GM19324 (cell line): ENCODE measurements around the gene TNNI3K.
"Not testable (repeated sequence)": the region's sequence is repeated elsewhere in the genome, so short reads cannot be mapped to it uniquely, and the experiment has no call there.

Source experiments
- ATAC-seq: cut with Tn5 transposase; IDR thresholded peaks from one replicate; pipeline ENCODE4 v1.9.1; 2021; ENCODE audit warnings: mild to moderate bottlenecking, moderate library complexity; ENCODE audit not compliant: unreplicated experiment, low FRiP score

TNNI3K gene, protein sequence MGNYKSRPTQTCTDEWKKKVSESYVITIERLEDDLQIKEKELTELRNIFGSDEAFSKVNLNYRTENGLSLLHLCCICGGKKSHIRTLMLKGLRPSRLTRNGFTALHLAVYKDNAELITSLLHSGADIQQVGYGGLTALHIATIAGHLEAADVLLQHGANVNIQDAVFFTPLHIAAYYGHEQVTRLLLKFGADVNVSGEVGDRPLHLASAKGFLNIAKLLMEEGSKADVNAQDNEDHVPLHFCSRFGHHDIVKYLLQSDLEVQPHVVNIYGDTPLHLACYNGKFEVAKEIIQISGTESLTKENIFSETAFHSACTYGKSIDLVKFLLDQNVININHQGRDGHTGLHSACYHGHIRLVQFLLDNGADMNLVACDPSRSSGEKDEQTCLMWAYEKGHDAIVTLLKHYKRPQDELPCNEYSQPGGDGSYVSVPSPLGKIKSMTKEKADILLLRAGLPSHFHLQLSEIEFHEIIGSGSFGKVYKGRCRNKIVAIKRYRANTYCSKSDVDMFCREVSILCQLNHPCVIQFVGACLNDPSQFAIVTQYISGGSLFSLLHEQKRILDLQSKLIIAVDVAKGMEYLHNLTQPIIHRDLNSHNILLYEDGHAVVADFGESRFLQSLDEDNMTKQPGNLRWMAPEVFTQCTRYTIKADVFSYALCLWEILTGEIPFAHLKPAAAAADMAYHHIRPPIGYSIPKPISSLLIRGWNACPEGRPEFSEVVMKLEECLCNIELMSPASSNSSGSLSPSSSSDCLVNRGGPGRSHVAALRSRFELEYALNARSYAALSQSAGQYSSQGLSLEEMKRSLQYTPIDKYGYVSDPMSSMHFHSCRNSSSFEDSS

DNA sequence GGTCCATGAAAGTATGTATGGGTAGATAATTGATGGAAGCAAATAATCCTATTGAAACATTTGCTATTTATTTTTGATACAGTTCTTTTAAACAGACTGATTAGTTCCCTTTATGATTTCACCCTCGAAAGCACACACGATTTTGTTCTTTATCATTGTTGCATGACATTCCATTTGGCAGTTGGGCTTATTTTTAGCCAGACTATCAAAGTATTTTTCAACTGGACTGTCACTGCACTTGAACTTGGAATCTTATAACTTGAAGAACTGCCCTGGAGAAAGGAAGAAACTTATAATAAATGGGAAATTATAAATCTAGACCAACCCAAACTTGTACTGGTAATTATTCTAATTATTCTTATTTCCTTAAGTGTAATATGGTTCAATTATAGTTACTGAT lies at the start of gene TNNI3K:
TSS of gene TNNI3K (plus strand) at position 235 of the 400 bp plus-strand sequence. CDS start at position 300, 65 bp downstream.
- ATAC-seq, result no peak

DNA sequence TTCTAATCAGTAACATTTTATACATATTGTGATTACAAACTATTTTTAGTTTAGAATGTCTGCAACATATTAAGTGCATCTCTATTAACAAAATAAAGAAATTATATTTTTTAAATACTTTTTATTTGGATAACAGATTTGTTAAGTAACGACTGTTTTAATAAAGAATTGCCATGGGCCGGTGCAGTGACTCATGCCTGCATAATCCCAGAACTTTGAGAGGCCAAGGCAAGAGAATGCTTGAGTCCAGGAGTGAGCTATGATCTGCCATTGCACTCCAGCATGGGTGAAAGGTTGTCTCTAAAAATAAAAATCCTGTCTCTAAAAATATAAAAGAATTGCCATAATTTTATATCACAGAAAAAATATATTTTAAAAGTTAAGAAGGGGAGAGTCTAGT lies 41.3 kb upstream of the TNNI3K start:
- ATAC-seq, result no peak

DNA sequence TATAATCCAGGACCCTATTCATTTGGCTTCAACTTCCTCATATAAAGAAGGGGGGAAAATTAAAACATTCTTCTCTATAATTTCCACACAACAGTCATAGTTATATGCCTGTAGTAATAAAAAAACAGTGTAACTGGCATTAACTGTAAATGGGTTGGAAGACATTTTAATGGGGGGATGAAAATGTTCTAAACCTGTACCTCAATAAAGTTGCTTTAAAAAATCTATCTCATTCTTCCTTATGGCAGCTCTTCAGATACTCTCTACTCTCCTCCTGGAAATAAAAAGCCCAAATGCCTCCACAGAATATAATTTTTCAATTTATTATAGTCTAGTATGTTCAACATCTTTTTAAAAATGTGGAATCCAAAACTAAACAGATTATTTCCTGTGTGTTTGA lies 39.8 kb upstream of the TNNI3K start:
- no peak for ATAC-seq

GRCh38 chr1:74197255-74197654 lies 37.9 kb upstream of the TNNI3K start:
- no peak for ATAC-seq

GRCh38 chr1:74197657-74198552 lies 37.3 kb upstream of the TNNI3K start, which contains the start of the genes FPGT and LRRIQ3:
Gene FPGT, plus strand, starts transcription at chr1:74198242. Its CDS starts 37 bp downstream, at chr1:74198279.
Gene LRRIQ3, minus strand, starts transcription at chr1:74198176. Its CDS starts 14,492 bp downstream, at chr1:74183684.
- ATAC-seq, result peak; percentile 98

- no peak for ATAC-seq
Measured at GRCh38 chr1:74199504-74199903, 35.7 kb upstream of the TNNI3K start.

DNA sequence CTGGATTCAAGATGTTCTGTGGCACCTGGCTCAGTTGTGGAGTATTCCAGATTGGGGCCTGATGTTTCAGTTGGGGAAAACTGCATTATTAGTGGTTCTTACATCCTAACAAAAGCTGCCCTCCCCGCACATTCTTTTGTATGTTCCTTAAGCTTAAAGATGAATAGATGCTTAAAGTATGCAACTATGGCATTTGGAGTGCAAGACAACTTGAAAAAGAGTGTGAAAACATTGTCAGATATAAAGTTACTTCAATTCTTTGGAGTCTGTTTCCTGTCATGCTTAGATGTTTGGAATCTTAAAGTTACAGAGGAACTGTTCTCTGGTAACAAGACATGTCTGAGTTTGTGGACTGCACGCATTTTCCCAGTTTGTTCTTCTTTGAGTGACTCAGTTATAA lies 29.9 kb upstream of the TNNI3K start:
- ATAC-seq, result no peak

DNA sequence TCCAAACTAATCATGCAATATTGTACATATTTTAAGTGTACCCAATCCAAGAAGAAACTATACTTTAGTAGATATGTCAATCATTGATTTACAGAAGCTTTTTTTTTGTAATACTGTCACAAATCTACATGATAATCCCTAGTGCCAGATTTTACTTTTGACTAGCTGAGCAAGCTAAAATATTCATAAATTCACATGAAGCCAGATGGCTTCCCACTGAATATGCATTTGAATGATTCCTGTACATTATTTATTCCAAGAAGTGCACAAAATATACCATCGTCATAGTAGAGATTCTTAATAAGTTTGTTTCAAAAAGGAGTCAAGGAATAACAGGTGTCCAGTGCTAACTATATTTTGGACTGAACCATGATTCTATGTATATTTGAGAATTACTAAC lies 20.0 kb upstream of the TNNI3K start:
- ATAC-seq, result no peak

DNA sequence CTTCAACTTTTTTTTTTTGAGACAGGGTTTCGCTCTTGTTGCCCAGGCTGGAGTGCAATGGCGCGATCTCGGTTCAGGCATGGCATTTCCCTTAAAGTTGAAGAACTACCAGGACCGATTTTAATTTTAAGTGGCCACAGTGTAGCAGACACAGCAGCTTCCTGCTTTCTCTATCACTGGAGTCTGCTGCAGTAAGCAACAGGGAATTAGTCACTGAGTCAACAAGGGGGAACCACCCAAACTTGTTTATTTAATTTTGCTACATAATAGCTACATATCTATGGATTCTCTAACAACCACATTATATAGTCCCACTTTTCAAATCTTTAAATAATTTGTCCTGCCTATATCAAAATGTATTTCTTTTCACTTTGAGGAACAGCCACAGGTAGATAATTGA lies 12.5 kb upstream of the TNNI3K start:
- no peak for ATAC-seq

DNA sequence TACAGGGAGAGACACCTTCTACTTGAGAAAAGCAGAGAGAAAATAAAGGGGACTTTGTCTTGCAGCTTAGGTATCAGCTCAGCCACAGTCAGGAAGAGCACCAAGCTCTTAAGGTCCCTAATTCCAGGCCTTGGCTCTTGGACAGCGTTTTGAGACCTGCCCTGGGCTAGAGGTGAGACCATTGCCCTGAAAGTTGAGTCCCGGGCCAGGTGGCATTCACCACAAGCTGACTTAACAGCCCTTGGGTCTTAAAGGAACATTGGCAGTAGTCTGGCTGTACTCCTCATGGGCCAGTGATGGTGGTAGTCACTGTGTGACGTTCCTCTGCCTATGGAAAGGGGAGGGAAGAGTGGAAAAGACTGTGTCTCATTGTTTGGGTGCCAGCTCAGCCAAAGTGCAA lies 11.7 kb upstream of the TNNI3K start:
- ATAC-seq, result no peak

GRCh38 chr1:74236440-74236839 lies 1.3 kb downstream of the TNNI3K start:
- no peak for ATAC-seq

GRCh38 chr1:74237035-74237434 lies 1.8 kb downstream of the TNNI3K start:
- no peak for ATAC-seq

DNA sequence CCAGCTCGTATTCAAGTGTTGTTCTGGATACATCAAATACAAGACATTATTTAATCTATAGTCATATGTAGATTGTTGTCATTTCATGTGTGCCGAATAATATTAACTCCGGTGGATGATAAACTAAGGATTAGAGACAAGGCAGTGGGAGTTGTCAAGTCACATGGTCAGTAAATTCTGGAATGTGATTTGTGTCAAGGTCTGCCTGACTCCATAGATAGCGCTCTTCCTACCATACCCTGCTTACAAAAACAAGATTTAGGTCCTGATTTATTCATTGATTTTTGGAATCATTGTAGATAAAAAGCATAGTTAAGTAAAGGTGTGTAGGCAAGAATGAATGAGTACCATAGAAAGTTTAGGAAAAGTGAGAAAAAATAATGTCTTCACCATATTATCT lies 2.6 kb downstream of the TNNI3K start:
- ATAC-seq, result no peak

DNA sequence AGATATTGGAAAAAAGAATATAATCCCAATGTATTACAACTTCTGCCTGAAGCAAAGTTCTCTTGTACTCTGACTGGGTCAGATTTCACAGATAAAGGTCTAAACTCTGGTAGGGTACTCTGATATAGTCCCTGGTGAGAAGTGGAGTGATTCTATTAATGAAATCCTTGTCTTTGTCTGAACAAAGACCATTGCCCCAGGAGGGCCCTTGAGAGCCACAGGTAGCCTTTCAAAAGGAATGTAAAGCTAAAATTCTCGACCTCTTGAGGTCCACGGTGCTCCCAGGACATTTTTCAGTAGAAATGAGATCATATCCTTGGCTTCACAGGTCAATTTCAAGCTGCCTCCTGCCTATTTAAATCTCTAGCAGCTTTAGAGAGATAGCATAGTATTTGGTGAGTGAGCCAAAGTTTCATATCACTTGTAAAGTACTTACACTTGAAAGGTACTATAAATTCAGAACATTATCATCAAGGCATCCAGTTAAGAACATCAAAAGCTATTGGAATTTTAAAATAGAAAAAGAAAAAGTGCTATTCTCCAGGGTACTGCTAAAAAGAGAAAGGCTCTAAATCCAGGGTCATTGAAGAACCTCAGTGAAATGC lies 10.1 kb downstream of the TNNI3K start:
- no peak for ATAC-seq

DNA sequence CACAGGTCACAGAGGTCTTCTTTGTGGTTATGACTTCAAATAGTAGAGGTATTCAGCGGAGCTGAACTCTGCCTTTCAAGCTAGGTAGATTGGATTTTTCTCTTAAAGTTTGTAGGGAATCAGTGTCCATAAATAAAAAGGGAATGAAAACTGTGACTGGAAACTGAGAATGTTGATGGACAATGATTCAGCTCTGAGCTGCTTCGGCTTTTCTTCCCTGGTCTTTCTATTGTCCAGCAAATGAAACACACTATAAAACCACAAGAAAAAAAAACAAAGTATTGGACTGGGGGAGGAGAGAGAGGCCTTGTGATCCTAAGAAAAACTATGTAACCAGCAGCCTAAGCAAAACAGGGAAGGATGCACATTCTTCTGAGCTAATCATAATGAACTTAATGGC lies 11.1 kb downstream of the TNNI3K start:
- no peak for ATAC-seq

DNA sequence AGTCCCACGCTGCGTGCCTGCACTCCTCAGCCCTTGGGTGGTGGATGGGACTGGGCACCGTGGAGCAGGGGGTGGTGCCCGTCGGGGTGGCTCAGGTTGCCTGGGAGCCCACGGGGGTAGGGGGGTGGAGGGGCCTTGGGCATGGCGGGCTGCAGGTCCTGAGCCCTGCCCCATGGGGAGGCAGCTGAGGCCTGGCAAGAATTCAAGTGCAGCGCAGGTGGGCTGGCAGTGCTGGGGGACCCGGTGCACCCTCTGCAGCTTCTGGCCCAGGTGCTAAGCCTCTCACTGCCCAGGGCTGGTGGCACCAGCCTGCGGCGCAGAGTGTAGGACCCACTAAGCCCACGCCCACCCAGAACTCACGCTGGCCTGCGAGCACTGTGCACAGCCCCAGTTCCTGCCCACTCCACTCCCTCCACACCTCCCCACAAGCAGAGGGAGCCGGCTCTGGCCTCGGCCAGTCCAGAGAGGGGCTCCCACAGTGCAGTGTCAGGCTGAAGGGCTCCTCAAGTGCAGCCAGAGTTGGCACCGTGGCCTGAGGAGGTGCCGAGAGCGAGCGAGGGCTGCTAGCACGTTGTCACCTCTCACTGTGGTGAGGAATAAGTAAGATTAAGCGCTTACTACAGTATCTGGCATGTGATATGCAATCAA lies 12.8 kb downstream of the TNNI3K start:
- no peak for ATAC-seq

DNA sequence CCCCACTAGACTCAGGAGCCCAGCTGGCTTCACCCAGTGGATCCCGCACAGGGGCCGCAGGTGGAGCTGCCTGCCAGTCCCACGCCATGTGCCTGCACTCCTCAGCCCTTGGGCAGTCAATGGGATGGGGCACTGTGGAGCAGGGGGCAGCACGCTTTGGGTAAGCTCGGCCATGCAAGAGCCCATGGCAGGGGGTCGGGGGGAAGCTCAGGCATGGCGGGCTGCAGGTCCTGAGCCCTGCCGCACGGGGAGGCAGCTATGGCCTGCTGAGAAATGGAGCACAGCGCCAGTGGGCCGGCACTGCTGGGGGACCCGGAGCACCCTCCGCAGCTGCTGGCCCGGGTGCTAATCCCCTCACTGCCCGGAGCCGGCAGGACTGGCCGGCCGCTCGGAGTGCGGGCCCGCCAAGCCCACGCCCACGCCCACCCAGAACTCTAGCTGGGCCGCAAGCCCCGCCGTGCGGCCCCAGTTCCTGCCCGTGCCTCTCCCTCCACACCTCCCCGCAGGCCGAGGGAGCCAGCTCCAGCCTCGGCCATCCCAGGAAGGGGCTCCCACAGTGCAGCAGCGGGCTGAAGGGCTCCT lies 18.1 kb downstream of the TNNI3K start:
- ATAC-seq, result not testable (repeated sequence)

GRCh38 chr1:74266001-74266400 lies 30.8 kb downstream of the TNNI3K start:
- no peak for ATAC-seq

DNA sequence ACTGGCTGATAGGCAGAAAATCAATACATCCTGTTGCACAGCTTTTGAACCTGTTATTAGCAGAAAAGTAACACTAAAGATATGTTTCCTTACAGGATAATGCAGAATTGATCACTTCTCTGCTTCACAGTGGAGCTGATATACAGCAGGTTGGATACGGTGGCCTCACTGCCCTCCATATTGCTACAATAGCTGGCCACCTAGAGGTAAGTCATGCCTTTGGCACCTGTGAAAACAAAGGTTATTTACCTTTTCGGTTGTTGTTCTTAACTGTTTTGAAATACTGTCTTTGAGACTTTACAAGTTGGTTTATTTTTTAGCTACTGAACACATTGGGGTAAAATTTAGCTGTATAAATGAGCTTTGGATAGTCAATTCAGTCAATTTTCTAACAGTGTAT lies 36.3 kb downstream of the TNNI3K start:
- ATAC-seq, result no peak
